DND-41 (cell line): Measurements from ENCODE around the gene NEK9.

Experiments used
- ATAC-seq: fragments of 200-7000 bp; cut with Tn5 transposase; 3 replicates; pipeline ENCODE4 v1.9.1; 2021; ENCODE audit warnings: low read depth; ENCODE audit not compliant: insufficient read depth
- DNase-seq: peaks from one replicate; pipeline ENCODE4 v3.0.0-alpha.2; 2020
- H2AFZ ChIP-seq: 2 replicates; pipeline ENCODE4 v1.6.0; 2012; ENCODE audit warnings: low read depth, low read length
- H3K27ac ChIP-seq: 2 replicates; pipeline ENCODE4 v1.5.1; 2012; ENCODE audit warnings: low read length, inconsistent platforms
- H3K27me3 ChIP-seq: fragments of 200-600 bp; sonication (generic); 2 replicates; pipeline ENCODE4 v1.6.0; 2012; ENCODE audit warnings: low read length, mild to moderate bottlenecking, inconsistent platforms; ENCODE audit not compliant: insufficient read depth, poor library complexity
- H3K36me3 ChIP-seq: 2 replicates; pipeline ENCODE4 v1.5.1; 2012; ENCODE audit warnings: low read length, inconsistent platforms; ENCODE audit not compliant: insufficient read depth
- H3K4me1 ChIP-seq: 2 replicates; pipeline ENCODE4 v1.5.1; 2012; ENCODE audit warnings: mild to moderate bottlenecking, low read length; ENCODE audit not compliant: insufficient read depth
- H3K4me2 ChIP-seq: 2 replicates; pipeline ENCODE4 v1.6.0; 2012; ENCODE audit warnings: mild to moderate bottlenecking, moderate library complexity, low read length, inconsistent platforms; ENCODE audit not compliant: insufficient read depth
- H3K4me3 ChIP-seq, 2 experiments: fragments of 200-600 bp in 1 of 2; shearing (Covaris generic) in 1 of 2; 2 replicates each; pipeline ENCODE4 v1.5.1; 2012 to 2016; ENCODE audit warnings: inconsistent platforms in 2 of 2, low read length in 2 of 2, mild to moderate bottlenecking in 2 of 2, low read depth in 1 of 2, moderate library complexity in 1 of 2
- H3K79me2 ChIP-seq: 2 replicates; pipeline ENCODE4 v1.6.0; 2012; ENCODE audit warnings: low read length, inconsistent platforms; ENCODE audit not compliant: insufficient read depth
- H3K9ac ChIP-seq: 2 replicates; pipeline ENCODE4 v1.6.0; 2012; ENCODE audit warnings: low read depth, mild to moderate bottlenecking, inconsistent platforms, low read length, moderate library complexity
- H3K9me3 ChIP-seq: 2 replicates; pipeline ENCODE4 v1.5.1; 2012; ENCODE audit warnings: low read length, moderate library complexity, mild to moderate bottlenecking, inconsistent platforms; ENCODE audit not compliant: insufficient read depth, severe bottlenecking
- H4K20me1 ChIP-seq: 2 replicates; pipeline ENCODE4 v1.6.0; 2012; ENCODE audit warnings: low read length; ENCODE audit not compliant: insufficient read depth
- CTCF ChIP-seq: IDR thresholded peaks from 2 replicates; pipeline ENCODE4 v1.5.1; 2012; ENCODE audit warnings: borderline replicate concordance, low read length, moderate library complexity, mild to moderate bottlenecking; ENCODE audit not compliant: poor library complexity, severe bottlenecking; ENCODE audit errors: extremely low read depth
- EZH2 ChIP-seq: IDR thresholded peaks from 3 replicates; pipeline ENCODE4 v1.6.1; 2012; ENCODE audit warnings: borderline replicate concordance, low read depth, mild to moderate bottlenecking, moderate library complexity, low read length, inconsistent platforms; ENCODE audit not compliant: severe bottlenecking

The NEK9 gene

GRCh38 chr14:75156901-75157300 lies 30.1 kb upstream of the NEK9 start:
- DNase-seq (peak; percentile 51), ATAC-seq (peak; percentile 97)
- H4K20me1 ChIP-seq, result peaks cover 51% of the 10 kb centered on the region; the same call in 1 of the 2 replicates
- H3K4me1 ChIP-seq, result peaks cover 28% of the 10 kb centered on the region
- H3K9me3 ChIP-seq, result no peaks in the 10 kb centered on the region
- H3K36me3 ChIP-seq, result peaks cover 9% of the 10 kb centered on the region
- no peak overlapping the region for H3K9ac ChIP-seq
- H3K27ac ChIP-seq, result 0 out of 2 replicates have a peak overlapping the region, but pooled peaks have one; percentile 9
- peak overlapping the region; percentile 17; the same call in 1 of the 2 replicates for H3K4me2 ChIP-seq
- H3K79me2 ChIP-seq, result peaks cover 88% of the 10 kb centered on the region
- TF ChIP-seq CTCF (no peak), EZH2 (no peak)
- no peak overlapping the region for H2AFZ ChIP-seq
- no peak overlapping the region for H3K4me3 ChIP-seq
- H3K27me3 ChIP-seq, result no peaks in the 10 kb centered on the region

GRCh38 chr14:75156111-75156510 lies 29.3 kb upstream of the NEK9 start:
- H3K79me2 ChIP-seq, result peaks cover 88% of the 10 kb centered on the region
- H3K4me2 ChIP-seq, result no peak overlapping the region
- H3K4me3 ChIP-seq, result no peak overlapping the region
- H3K36me3 ChIP-seq, result peaks cover 17% of the 10 kb centered on the region
- TF ChIP-seq EZH2 (no peak), CTCF (no peak)
- H3K27me3 ChIP-seq, result no peaks in the 10 kb centered on the region
- H3K9me3 ChIP-seq, result no peaks in the 10 kb centered on the region
- H4K20me1 ChIP-seq, result peaks cover 47% of the 10 kb centered on the region; the same call in 1 of the 2 replicates
- H3K4me1 ChIP-seq, result peaks cover 28% of the 10 kb centered on the region
- no peak overlapping the region for H3K9ac ChIP-seq
- no peak overlapping the region for H2AFZ ChIP-seq
- DNase-seq (no peak), ATAC-seq (no peak)
- H3K27ac ChIP-seq, result no peak overlapping the region

- TF ChIP-seq CTCF, result no peak
- no peak for TF ChIP-seq EZH2
- H3K79me2 ChIP-seq, result peaks cover 84% of the 10 kb centered on the region
Measured at GRCh38 chr14:75155169-75155568, 28.3 kb upstream of the NEK9 start.

GRCh38 chr14:75153295-75153694 lies 26.4 kb upstream of the NEK9 start:
- Histone ChIP-seq H3K27me3 (no peaks in the 10 kb centered on the region), H3K9ac (no peak overlapping the region), H2AFZ (no peak overlapping the region), H4K20me1 (peaks cover 53% of the 10 kb centered on the region; the same call in 1 of the 2 replicates), H3K4me1 (peaks cover 19% of the 10 kb centered on the region), H3K4me3 (no peak overlapping the region), H3K79me2 (peaks cover 79% of the 10 kb centered on the region), H3K9me3 (no peaks in the 10 kb centered on the region), H3K4me2 (no peak overlapping the region), H3K36me3 (peaks cover 40% of the 10 kb centered on the region), H3K27ac (no peak overlapping the region)
- no peak for DNase-seq
- no peak for ATAC-seq
- TF ChIP-seq EZH2, result no peak
- no peak for TF ChIP-seq CTCF

More at GRCh38 chr14:75155169-75155568, 28.3 kb upstream of the NEK9 start:
- Histone ChIP-seq H3K9ac (no peak overlapping the region), H3K27ac (no peak overlapping the region), H3K4me3 (no peak overlapping the region), H3K4me1 (peaks cover 28% of the 10 kb centered on the region), H3K36me3 (peaks cover 24% of the 10 kb centered on the region), H3K9me3 (no peaks in the 10 kb centered on the region), H4K20me1 (peaks cover 52% of the 10 kb centered on the region; the same call in 1 of the 2 replicates), H3K4me2 (no peak overlapping the region), H3K27me3 (no peaks in the 10 kb centered on the region), H2AFZ (no peak overlapping the region)
- no peak for DNase-seq
- ATAC-seq, result no peak
